HFF-Myc (cell line): ENCODE measurements around the gene GOLGA6L7.
"Not testable (repeated sequence)": the region's sequence is repeated elsewhere in the genome, so short reads cannot be mapped to it uniquely, and the experiment has no call there.

ENCODE experiments used
- DNase-seq: peaks from one replicate; pipeline ENCODE4 v3.0.0-alpha.2; 2011; ENCODE audit warnings: low read depth; ENCODE audit errors: extremely low read depth
- H3K4me3 ChIP-seq: replicated peaks from 2 replicates; pipeline ENCODE4 v1.5.1; 2011; ENCODE audit warnings: low read depth, mild to moderate bottlenecking, control low read depth, low read length

Gene GOLGA6L7

DNA sequence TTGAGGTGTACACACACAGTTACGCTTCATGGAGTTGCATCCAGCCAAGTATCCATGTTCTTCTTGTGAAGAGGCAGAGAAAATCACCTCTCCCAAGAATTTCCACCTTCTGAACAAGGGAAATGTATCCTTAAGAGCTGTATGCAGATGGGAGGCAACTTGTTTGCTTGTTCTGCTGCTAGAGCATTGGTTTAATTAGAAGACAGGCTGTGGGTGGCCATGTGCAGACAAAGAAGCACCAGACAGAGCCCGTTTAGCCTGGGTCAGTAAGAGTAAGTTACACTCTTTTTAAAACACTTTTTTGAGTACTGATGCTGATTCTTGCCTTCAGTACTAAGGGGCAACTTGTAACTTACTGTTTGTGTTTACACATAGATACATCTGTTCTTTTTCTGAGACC is 50.2 kb downstream of the GOLGA6L7 start:
- DNase-seq, result not testable (repeated sequence)

DNA sequence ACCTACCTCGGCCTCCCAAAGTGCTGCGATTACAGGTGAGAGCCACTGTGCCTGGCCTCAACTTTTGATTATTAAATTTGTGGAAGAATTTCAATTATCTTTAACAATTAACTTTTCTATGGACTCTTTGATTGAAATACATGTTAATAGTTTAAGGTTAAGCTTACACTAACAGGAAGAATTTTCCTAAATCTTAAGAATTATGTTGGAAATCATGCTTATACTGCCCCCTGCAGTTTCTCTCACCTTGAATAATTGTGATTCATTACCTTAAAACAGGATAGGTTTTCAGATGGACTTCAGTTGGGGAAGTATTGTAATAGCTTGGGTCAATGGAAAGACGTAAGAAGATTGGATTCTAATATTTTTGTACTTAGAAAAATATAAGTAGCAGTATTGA is 54.2 kb downstream of the GOLGA6L7 start:
- not testable (repeated sequence) for H3K4me3 ChIP-seq, DNase-seq

More for the DNA sequence above, 50.2 kb downstream of the GOLGA6L7 start:
- H3K4me3 ChIP-seq, result not testable (repeated sequence)
